ENCODE results near the gene LYVE1. TPM values are rescaled to one million over a fixed set of nuclear protein-coding genes. Genes with fewer than 3 reads are reported as not detected.

LYVE1 gene
- total and polyA plus RNA-seq, 2 of the 13 experiments (the other 11 are each of a cell fraction or from before 2014, with no cell fraction given): 1.2 to 1.4 TPM

- no peak for TF ChIP-seq ZNF780A (CRISPR knock-in tag; IDR thresholded peaks at IDR 0.05)
- TF ChIP-seq TAF1 (CRISPR knock-in tag; IDR thresholded peaks at IDR 0.05): peak; percentile 87
- peak; percentile 73 for TF ChIP-seq ARID5B (CRISPR knock-in tag; IDR thresholded peaks at IDR 0.05)
- TF ChIP-seq, protein P1, sequence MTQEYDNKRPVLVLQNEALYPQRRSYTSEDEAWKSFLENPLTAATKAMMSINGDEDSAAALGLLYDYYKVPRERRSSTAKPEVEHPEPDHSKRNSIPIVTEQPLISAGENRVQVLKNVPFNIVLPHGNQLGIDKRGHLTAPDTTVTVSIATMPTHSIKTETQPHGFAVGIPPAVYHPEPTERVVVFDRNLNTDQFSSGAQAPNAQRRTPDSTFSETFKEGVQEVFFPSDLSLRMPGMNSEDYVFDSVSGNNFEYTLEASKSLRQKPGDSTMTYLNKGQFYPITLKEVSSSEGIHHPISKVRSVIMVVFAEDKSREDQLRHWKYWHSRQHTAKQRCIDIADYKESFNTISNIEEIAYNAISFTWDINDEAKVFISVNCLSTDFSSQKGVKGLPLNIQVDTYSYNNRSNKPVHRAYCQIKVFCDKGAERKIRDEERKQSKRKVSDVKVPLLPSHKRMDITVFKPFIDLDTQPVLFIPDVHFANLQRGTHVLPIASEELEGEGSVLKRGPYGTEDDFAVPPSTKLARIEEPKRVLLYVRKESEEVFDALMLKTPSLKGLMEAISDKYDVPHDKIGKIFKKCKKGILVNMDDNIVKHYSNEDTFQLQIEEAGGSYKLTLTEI (CRISPR knock-in tag; conservative IDR thresholded peaks at IDR 0.05): no peak
- TF ChIP-seq TMF1 (CRISPR knock-in tag; IDR thresholded peaks at IDR 0.05; ENCODE audit: low read depth): no peak
- no peak for TF ChIP-seq SP140L (CRISPR knock-in tag; IDR thresholded peaks at IDR 0.05; ENCODE audit: borderline replicate concordance)
- TF ChIP-seq TFE3 (CRISPR knock-in tag; IDR thresholded peaks at IDR 0.05): peak; percentile 18; the same call in 1 of the 2 replicates
- TF ChIP-seq ZBTB7B (CRISPR knock-in tag; IDR thresholded peaks at IDR 0.05): peak; percentile 41; the same call in 1 of the 2 replicates
- TF ChIP-seq MAFG (CRISPR knock-in tag; IDR thresholded peaks at IDR 0.05): no peak
- TF ChIP-seq ZBTB44 (CRISPR knock-in tag; IDR thresholded peaks at IDR 0.05): no peak
- TF ChIP-seq NFRKB (IDR thresholded peaks at IDR 0.05): no peak
- TF ChIP-seq ZFX (CRISPR knock-in tag; IDR thresholded peaks at IDR 0.05; ENCODE audit: low read depth): peak; percentile 98
- TF ChIP-seq, protein P2, sequence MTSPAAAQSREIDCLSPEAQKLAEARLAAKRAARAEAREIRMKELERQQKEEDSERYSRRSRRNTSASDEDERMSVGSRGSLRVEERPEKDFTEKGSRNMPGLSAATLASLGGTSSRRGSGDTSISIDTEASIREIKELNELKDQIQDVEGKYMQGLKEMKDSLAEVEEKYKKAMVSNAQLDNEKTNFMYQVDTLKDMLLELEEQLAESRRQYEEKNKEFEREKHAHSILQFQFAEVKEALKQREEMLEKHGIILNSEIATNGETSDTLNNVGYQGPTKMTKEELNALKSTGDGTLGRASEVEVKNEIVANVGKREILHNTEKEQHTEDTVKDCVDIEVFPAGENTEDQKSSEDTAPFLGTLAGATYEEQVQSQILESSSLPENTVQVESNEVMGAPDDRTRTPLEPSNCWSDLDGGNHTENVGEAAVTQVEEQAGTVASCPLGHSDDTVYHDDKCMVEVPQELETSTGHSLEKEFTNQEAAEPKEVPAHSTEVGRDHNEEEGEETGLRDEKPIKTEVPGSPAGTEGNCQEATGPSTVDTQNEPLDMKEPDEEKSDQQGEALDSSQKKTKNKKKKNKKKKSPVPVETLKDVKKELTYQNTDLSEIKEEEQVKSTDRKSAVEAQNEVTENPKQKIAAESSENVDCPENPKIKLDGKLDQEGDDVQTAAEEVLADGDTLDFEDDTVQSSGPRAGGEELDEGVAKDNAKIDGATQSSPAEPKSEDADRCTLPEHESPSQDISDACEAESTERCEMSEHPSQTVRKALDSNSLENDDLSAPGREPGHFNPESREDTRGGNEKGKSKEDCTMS (CRISPR knock-in tag; conservative IDR thresholded peaks at IDR 0.05): no peak
- TF ChIP-seq ATF1 (CRISPR knock-in tag; IDR thresholded peaks at IDR 0.05): peak; percentile 97
- TF ChIP-seq SIN3B (IDR thresholded peaks at IDR 0.05; ENCODE audit: low read length): 0 out of 2 replicates have a peak, but pooled peaks have one; percentile 65
- TF ChIP-seq PAWR (CRISPR knock-in tag; IDR thresholded peaks at IDR 0.05; ENCODE audit: borderline replicate concordance): no peak
- TF ChIP-seq ZNF569 (CRISPR knock-in tag; IDR thresholded peaks at IDR 0.05; ENCODE audit: borderline replicate concordance): no peak
- 0 out of 2 replicates have a peak, but pooled peaks have one; percentile 40 for TF ChIP-seq NCOA1 (CRISPR knock-in tag; IDR thresholded peaks at IDR 0.05)
- TF ChIP-seq MXI1 (IDR thresholded peaks at IDR 0.05; ENCODE audit: borderline replicate concordance, low read depth, low read length): peak; percentile 98
These were observed 27.4 kb downstream of the LYVE1 start, which contains the start of gene RNF141 (continued) for GRCh38 chr11:10540915-10541560.

All from HepG2 (cell line).